Duodenal mucosa (tissue), 2 donors: ENCODE results near the gene NTHL1.

Experiments used
- H3K27ac ChIP-seq: one replicate; pipeline ENCODE4 v1.7.0; 2013; ENCODE audit warnings: low read depth, low read length
- H3K27me3 ChIP-seq, 2 donors: one replicate each; pipeline ENCODE4 v1.7.0; 2013; ENCODE audit warnings: low read length in 2 of 2, control low read depth in 1 of 2; ENCODE audit not compliant: insufficient read depth in 2 of 2, control insufficient read depth in 1 of 2
- H3K36me3 ChIP-seq, 2 donors: one replicate each; pipeline ENCODE4 v1.7.0; 2013; ENCODE audit warnings: low read length in 2 of 2, control low read depth in 1 of 2; ENCODE audit not compliant: insufficient read depth in 2 of 2, control insufficient read depth in 1 of 2
- H3K4me1 ChIP-seq, 2 donors: one replicate each; pipeline ENCODE4 v1.7.0; 2013; ENCODE audit warnings: low read length in 2 of 2, control low read depth in 1 of 2; ENCODE audit not compliant: insufficient read depth in 2 of 2, control insufficient read depth in 1 of 2
- H3K4me3 ChIP-seq, 2 donors: one replicate each; pipeline ENCODE4 v1.7.0; 2013; ENCODE audit warnings: low read length in 2 of 2, low read depth in 1 of 2
- H3K9ac ChIP-seq, 2 donors: one replicate each; pipeline ENCODE4 v1.7.0; 2013; ENCODE audit warnings: low read length in 2 of 2, low read depth in 1 of 2
- H3K9me3 ChIP-seq, 2 donors: one replicate each; pipeline ENCODE4 v1.7.0; 2013; ENCODE audit warnings: low read length in 2 of 2, control low read depth in 1 of 2; ENCODE audit not compliant: control insufficient read depth in 1 of 2

The NTHL1 gene

DNA sequence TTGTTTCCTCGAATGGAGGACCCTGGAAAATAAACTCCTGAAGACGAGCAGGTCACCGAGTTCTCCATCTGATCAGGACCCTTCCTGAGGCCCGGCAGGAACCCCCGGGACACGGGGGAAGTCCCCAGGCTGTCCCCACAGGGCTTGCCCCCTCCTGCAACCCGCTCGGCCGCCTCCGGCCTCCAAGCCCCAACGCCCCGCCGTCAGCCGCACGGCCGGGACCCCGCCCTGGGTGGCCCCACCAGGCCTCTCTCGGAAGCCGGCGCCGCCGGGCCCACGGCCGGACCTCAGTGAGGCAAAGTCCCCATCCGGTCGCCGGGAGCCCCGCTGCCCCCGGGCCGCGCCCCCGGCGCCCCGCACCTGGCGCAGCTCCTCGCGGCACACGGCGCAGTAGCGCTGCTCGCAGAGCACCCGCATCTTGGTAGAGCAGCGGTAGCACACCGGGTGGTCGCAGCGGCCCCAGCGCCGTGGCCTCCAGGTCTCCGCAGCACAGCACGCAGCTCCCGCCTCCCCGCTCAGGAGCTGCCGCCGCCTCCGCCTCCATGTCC, 38.4 kb downstream of the NTHL1 start:
- H3K9me3 ChIP-seq = no peaks in the 10 kb centered on the region
- peak overlapping the region; percentile 70 for H3K27ac ChIP-seq
- peak overlapping the region; percentile 87 to 92 for H3K9ac ChIP-seq
- peaks cover 0 to 4% of the 10 kb centered on the region in 2 donors for H3K36me3 ChIP-seq
- no peaks in the 10 kb centered on the region for H3K27me3 ChIP-seq
- peaks cover 31 to 39% of the 10 kb centered on the region in 2 donors for H3K4me1 ChIP-seq
- H3K4me3 ChIP-seq = peak overlapping the region; percentile 79 to 83

DNA sequence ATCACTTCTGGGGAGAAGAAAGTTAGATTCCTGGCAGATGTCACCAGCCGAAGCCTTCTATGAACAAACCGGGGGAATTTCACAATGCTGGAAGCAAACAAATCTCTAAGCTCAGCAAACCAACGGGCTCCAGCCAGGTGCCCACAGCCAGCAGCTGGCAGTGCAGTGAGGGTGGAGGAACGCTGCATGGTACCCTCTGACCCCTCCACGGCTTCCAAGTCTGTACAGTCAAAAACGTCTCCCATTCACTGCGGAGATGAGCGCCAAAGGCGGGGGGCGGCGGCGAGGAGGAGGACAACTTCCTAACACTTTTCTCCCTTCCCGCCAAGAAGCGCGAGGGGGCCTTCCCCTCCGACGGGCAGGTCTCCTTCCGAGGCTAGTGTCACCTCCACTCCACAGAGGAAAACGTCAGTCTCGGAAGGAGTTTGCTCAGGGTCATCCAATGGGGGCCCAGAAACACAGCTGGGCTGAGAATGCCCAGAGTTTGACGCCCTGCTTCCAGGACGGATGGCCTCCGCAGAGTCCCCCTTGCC, 38.9 kb downstream of the NTHL1 start:
- H3K4me1 ChIP-seq = peaks cover 35 to 44% of the 10 kb centered on the region in 2 donors

DNA sequence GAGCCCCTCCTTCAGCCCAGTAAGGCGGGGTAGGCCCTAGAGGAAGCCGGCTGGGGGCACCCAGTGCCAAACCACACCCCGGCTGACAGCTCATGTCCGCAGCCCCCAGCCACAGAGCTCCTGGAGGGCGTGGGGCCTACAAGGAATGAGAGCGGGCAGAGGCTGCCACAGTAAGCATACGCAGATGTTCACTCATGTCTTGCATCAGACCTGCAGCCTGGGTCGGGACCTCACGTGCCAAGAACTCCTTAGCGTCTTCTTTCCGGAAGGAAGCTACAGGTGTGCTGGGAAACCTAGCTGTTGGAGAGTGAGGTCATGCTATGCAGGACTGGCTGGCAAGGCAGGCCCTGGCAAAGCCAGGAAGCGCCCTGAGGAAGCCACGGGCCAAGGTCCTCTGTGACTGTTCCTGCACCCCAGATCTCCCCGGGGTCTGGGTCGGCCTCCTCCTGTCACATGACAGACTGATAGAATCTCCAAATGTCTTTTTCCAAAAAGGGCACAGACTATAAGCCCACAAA, 39.6 kb downstream of the NTHL1 start:
- H3K27me3 ChIP-seq = no peaks in the 10 kb centered on the region
- peaks cover 0 to 10% of the 10 kb centered on the region in 2 donors for H3K36me3 ChIP-seq
- H3K9ac ChIP-seq = peak overlapping the region; percentile 87 to 92
- peaks cover 35 to 44% of the 10 kb centered on the region in 2 donors for H3K4me1 ChIP-seq
- H3K27ac ChIP-seq = peak overlapping the region; percentile 70
- no peaks in the 10 kb centered on the region for H3K9me3 ChIP-seq
- peak overlapping the region; percentile 79 to 83 for H3K4me3 ChIP-seq

More for the DNA sequence above, 38.9 kb downstream of the NTHL1 start:
- no peaks in the 10 kb centered on the region for H3K27me3 ChIP-seq
- peak overlapping the region; percentile 70 for H3K27ac ChIP-seq
- H3K9me3 ChIP-seq = no peaks in the 10 kb centered on the region
- H3K36me3 ChIP-seq = peaks cover 0 to 4% of the 10 kb centered on the region in 2 donors
- peak overlapping the region; percentile 87 to 92 for H3K9ac ChIP-seq
- H3K4me3 ChIP-seq = peak overlapping the region; percentile 79 to 83

DNA sequence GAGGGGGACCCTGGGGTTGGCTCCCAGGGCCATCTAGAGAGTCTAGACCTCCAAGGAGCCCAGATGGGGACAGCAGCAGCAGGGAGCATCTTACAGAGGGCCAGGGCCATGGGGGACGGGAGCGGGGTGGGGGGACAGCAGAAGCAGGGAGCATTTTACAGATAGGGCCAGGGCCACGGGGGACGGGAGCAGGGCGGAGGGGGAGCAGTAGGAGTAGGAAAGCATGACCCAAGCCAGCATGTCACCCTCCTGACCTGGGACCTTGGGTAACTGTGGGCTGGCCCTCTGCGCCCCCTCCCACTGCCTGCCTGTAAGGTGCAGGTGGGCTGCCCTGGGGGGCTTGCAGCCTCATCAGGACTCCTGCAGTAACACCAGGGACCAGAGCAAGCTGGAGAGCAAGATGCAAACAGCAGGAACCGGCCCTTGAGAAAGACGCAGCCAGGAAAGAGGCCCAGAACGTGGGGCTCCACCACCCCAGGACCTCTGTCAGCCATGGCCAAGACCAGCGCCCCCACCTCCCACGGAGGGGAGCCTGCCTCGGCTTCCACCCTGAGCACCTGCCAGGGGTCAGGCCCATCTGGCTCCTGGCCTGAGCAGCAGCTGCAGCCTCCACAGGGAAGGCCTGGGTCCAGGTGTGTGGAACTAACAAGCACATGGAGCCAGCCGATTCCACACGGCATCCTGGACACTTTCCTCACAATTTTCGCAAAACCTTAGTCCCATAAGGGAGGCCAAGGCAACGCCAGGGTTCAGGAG, 40.4 kb downstream of the NTHL1 start:
- H3K27me3 ChIP-seq = no peaks in the 10 kb centered on the region
- peaks cover 35 to 44% of the 10 kb centered on the region in 2 donors for H3K4me1 ChIP-seq
- H3K4me3 ChIP-seq = peak overlapping the region; percentile 79 to 83

DNA sequence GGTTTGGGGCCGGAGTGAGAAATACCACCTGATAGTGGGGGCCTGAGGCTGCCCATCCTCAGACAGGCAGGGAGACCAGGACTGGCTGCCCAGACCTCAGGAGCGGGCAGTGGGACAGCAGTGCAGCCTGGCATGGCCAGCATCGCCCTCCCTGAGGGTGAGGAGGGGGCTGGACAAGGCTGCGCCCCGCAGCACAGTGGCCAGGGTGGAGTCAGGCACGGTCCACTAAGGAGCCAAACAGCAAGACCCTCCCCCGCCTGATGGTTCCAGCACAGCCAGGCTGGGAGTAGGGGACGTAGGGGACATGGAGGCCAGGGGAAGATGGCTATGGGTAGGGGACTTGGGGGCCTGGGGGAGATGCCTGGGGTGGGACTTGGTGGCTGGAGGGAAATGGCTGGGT, 41.3 kb downstream of the NTHL1 start:
- no peak overlapping the region for H3K9ac ChIP-seq
- peaks cover 35 to 44% of the 10 kb centered on the region in 2 donors for H3K4me1 ChIP-seq
- peaks cover 12 to 28% of the 10 kb centered on the region in 2 donors for H3K36me3 ChIP-seq

More for the DNA sequence above, 40.4 kb downstream of the NTHL1 start:
- peak overlapping the region; percentile 87 to 92 for H3K9ac ChIP-seq
- no peaks in the 10 kb centered on the region for H3K9me3 ChIP-seq
- H3K36me3 ChIP-seq = peaks cover 2 to 19% of the 10 kb centered on the region in 2 donors
- no peak overlapping the region for H3K27ac ChIP-seq

DNA sequence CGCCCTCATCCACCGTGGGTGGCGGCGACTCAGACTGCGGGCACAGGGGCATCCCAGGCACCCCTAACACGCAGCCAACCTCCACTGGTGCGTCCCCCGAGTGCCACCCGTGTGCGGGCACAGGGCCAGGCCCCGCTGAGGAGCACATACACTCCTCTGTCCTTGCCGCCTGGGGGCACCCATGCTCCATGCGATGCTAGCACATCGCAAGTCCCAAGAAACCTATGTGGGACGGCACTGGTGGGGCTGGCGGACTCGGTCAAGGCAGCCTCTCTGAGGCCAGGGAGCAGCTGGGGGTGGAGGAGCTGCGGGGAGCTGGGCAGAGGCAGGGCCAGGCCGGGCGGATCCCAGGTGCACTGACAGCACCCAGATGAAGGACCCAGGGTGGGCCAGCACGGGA, 42.0 kb downstream of the NTHL1 start:
- H3K4me1 ChIP-seq = peaks cover 34 to 43% of the 10 kb centered on the region in 2 donors
- no peak overlapping the region for H3K9ac ChIP-seq

More for the DNA sequence above, 41.3 kb downstream of the NTHL1 start:
- H3K9me3 ChIP-seq = no peaks in the 10 kb centered on the region
- no peaks in the 10 kb centered on the region for H3K27me3 ChIP-seq
- H3K27ac ChIP-seq = no peak overlapping the region
- no peak overlapping the region for H3K4me3 ChIP-seq

DNA sequence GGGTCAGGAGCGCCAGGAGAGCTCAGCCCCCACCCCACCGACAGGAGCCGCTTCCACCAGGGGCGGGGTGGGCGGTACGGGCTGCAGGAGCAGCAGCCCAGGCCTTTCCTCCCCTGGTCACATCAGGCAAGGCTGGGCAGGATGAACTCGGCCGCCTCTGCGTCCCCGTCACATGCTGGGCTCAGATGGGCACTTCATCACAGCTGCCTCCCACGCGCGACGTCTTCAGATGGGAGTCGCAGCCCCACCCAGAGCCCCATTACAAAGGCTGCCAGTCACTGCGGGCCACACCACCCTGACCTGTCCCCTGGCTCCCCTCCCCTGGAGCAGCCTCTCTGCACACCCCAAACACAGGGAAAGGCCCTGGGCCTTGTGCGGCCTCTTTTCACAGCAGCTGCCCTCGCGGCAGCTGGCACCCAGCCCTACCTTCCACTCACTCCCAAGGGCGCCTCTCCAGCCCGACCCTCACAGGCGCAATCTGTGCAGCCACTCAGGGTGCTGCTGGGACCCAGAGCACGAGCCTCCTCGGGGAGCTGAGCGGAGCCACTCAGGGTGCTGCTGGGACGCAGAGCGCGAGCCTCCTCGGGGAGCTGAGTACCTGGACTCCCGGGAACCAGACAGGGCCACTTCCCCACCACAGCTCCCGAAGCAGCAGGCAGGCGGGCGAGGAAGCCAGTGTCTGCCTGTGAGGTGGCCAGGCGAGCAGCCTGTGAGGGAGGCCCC, 42.7 kb downstream of the NTHL1 start:
- no peaks in the 10 kb centered on the region for H3K27me3 ChIP-seq
- no peak overlapping the region for H3K27ac ChIP-seq
- no peak overlapping the region for H3K9ac ChIP-seq
- H3K36me3 ChIP-seq = peaks cover 16 to 41% of the 10 kb centered on the region in 2 donors
- peaks cover 28 to 37% of the 10 kb centered on the region in 2 donors for H3K4me1 ChIP-seq
- no peaks in the 10 kb centered on the region for H3K9me3 ChIP-seq
- no peak overlapping the region for H3K4me3 ChIP-seq

More for the DNA sequence above, 42.0 kb downstream of the NTHL1 start:
- peaks cover 16 to 35% of the 10 kb centered on the region in 2 donors for H3K36me3 ChIP-seq
- H3K27me3 ChIP-seq = no peaks in the 10 kb centered on the region
- H3K27ac ChIP-seq = no peak overlapping the region
- no peak overlapping the region for H3K4me3 ChIP-seq
- H3K9me3 ChIP-seq = no peaks in the 10 kb centered on the region

DNA sequence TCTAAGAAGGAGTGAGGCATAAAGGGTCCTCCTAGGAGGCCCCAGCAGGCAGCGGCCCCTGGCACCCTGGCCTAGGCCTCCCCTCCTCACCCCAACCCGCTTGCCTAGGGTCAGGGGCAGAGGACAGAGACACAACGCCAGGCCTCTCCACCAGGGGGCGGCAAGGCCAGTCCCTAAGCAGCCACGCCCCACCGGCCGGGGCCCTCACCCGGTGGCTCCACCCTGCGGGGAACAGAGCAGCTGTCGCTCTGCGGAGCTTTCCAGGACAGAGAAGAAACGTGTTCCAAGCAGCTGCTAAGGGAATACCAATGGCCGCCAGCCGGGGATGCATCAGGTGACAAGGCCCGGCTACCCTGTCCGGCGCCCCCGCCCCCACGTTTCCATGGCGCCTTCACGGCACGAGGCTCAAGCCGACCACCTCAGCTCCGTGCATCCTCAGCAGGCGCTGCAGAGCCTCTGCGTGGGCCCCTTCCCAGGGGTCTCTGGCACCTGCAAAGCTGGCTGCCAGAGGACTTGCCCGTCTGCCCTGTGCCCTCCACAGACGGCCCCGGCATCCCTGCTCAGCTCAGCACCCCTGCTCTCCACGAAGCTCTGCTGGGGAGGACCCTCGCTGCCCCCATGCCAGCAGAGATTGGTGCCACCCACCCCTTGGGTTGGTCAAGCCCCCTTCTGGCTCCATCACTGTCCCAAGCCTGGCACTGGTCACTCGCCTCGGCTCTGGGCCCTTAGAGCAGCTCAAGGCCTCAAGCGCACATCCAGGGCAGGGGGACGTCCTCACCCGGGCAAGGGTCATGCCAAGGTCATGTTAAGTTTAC, 43.6 kb downstream of the NTHL1 start:
- Histone ChIP-seq H3K9ac (no peak overlapping the region), H3K27me3 (no peaks in the 10 kb centered on the region), H3K4me3 (peak overlapping the region in 1 of 2 donors; percentile 7), H3K36me3 (peaks cover 16 to 50% of the 10 kb centered on the region in 2 donors), H3K4me1 (peaks cover 28 to 36% of the 10 kb centered on the region in 2 donors), H3K27ac (peak overlapping the region; percentile 20), H3K9me3 (no peaks in the 10 kb centered on the region)

DNA sequence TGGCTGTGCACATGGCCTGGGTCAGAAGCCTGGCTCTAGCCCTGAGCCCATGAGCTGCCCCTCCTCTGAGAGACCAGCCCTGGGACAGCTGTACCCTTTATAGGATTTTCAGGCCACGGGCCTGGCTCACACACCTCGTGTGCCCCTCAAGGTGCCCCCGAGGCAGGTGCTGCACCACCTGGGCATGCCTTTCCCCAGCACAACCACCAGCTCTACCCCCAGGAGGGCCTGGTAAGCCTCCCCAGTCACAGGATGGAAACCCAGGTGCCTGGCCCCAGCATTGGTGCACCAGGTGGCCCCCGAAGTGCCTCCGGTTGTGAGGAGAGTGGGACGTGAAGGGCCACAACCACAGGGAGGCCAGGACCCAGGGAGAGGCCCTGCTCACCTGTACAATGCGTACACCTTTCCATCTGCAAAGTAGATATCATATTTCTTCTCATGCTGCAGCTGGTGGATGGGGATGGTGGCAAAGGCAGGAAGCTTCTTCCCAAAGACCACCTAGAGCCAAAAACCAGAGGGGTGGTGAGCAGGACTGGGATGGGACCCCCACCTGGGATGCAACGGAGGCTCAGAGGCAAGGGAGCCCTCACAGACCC, 44.3 kb downstream of the NTHL1 start:
- peaks cover 21 to 29% of the 10 kb centered on the region in 2 donors for H3K4me1 ChIP-seq
- no peak overlapping the region for H3K27ac ChIP-seq
- H3K36me3 ChIP-seq = peaks cover 16 to 54% of the 10 kb centered on the region in 2 donors
- no peaks in the 10 kb centered on the region for H3K9me3 ChIP-seq
- no peaks in the 10 kb centered on the region for H3K27me3 ChIP-seq
- H3K4me3 ChIP-seq = no peak overlapping the region
- H3K9ac ChIP-seq = no peak overlapping the region
